Measurements from ENCODE around the gene PAFAH1B1. TPM values are rescaled to one million over a fixed set of nuclear protein-coding genes. Genes with fewer than 3 reads are reported as not detected.

PAFAH1B1 gene
- total RNA-seq, 2 experiments from 2014 or later: 159 to 168 TPM

GRCh38 chr17:2551493-2551892 lies 42.0 kb upstream of the PAFAH1B1 start:
- Mint-ChIP-seq H3K36me3 (ENCODE audit: low read depth) (no peaks in the 10 kb centered on the region), H3K27ac (no peak overlapping the region), H3K27me3 (peaks cover 1% of the 10 kb centered on the region), H3K4me1 (ENCODE audit: low read depth) (peaks cover 3% of the 10 kb centered on the region), H3K4me3 (no peak overlapping the region), H3K9me3 (no peaks in the 10 kb centered on the region)
- no peak for ATAC-seq
- no peak for TF ChIP-seq CTCF (IDR thresholded peaks at IDR 0.05)
- ChIA-PET CTCF (interaction anchor here (1.1 kb wide), 1 partner anchor 11 kb away, joined by 3 read pairs; no protein-coding TSS in a partner anchor), POLR2A (interaction anchor here (0.6 kb wide), 1 partner anchor 39 kb away, joined by 3 read pairs; no protein-coding TSS in a partner anchor)
- intact Hi-C loops (cut with micrococcal nuclease): no loop called here
- no peak for DNase-seq

GRCh38 chr17:2551928-2552327 lies 41.5 kb upstream of the PAFAH1B1 start:
- Mint-ChIP-seq H3K27me3 (peaks cover 1% of the 10 kb centered on the region), H3K4me1 (ENCODE audit: low read depth) (peaks cover 3% of the 10 kb centered on the region), H3K27ac (no peak overlapping the region), H3K4me3 (no peak overlapping the region), H3K36me3 (ENCODE audit: low read depth) (no peaks in the 10 kb centered on the region), H3K9me3 (no peaks in the 10 kb centered on the region)
- no peak for TF ChIP-seq CTCF (IDR thresholded peaks at IDR 0.05)
- ChIA-PET CTCF (interaction anchor here (1.1 kb wide), 1 partner anchor 11 kb away, joined by 3 read pairs; no protein-coding TSS in a partner anchor), POLR2A (interaction anchor here (1.1 kb wide), 1 partner anchor 119 kb away, joined by 4 read pairs; no protein-coding TSS in a partner anchor)
- intact Hi-C loops (cut with micrococcal nuclease): no loop called here
- no peak for DNase-seq
- no peak for ATAC-seq

- TF ChIP-seq CTCF (IDR thresholded peaks at IDR 0.05): no peak
- CTCF ChIA-PET: no interaction called here
- ATAC-seq: no peak
- H3K27ac Mint-ChIP-seq: no peak overlapping the region
- peaks cover 2% of the 10 kb centered on the region for H3K9me3 Mint-ChIP-seq
- no peaks in the 10 kb centered on the region for H3K27me3 Mint-ChIP-seq
- DNase-seq: no peak
- H3K4me1 Mint-ChIP-seq (ENCODE audit: low read depth): peaks cover 10% of the 10 kb centered on the region
- POLR2A ChIA-PET: interaction anchor here (0.8 kb wide), 1 partner anchor 37 kb away, joined by 3 read pairs; no protein-coding TSS in a partner anchor
- H3K4me3 Mint-ChIP-seq: no peak overlapping the region
- intact Hi-C loops (cut with micrococcal nuclease): no loop called here
- H3K36me3 Mint-ChIP-seq (ENCODE audit: low read depth): no peaks in the 10 kb centered on the region
These were observed 32.8 kb upstream of the PAFAH1B1 start for GRCh38 chr17:2560658-2561057.

GRCh38 chr17:2562162-2562858 lies 31.1 kb upstream of the PAFAH1B1 start:
- CTCF ChIA-PET: interaction anchor here (1.0 kb wide), 1 partner anchor 10 kb away, joined by 3 read pairs; no protein-coding TSS in a partner anchor
- Mint-ChIP-seq H3K4me1 (ENCODE audit: low read depth) (peaks cover 10% of the 10 kb centered on the region), H3K9me3 (peaks cover 2% of the 10 kb centered on the region), H3K27ac (peak overlapping the region; percentile 9), H3K36me3 (ENCODE audit: low read depth) (no peaks in the 10 kb centered on the region), H3K4me3 (no peak overlapping the region), H3K27me3 (no peaks in the 10 kb centered on the region)
- peak; percentile 18 for DNase-seq
- no peak for TF ChIP-seq CTCF (IDR thresholded peaks at IDR 0.05)
- intact Hi-C loops (cut with micrococcal nuclease): no loop called here
- peak; percentile 65 for ATAC-seq
- POLR2A ChIA-PET: interaction anchor here (1.2 kb wide), 1 partner anchor 8 kb away, joined by 3 read pairs; no protein-coding TSS in a partner anchor

- Mint-ChIP-seq H3K4me3 (no peak overlapping the region), H3K36me3 (ENCODE audit: low read depth) (no peaks in the 10 kb centered on the region), H3K9me3 (peaks cover 2% of the 10 kb centered on the region), H3K4me1 (ENCODE audit: low read depth) (peaks cover 10% of the 10 kb centered on the region), H3K27me3 (no peaks in the 10 kb centered on the region), H3K27ac (no peak overlapping the region)
- ATAC-seq (no peak), DNase-seq (no peak)
- intact Hi-C loops (cut with micrococcal nuclease): no loop called here
- ChIA-PET CTCF (interaction anchor here (1.0 kb wide), 1 partner anchor 11 kb away, joined by 3 read pairs; no protein-coding TSS in a partner anchor), POLR2A (interaction anchor here (0.6 to 1.2 kb wide), 2 partner anchors 8 to 432 kb away, joined by 3 read pairs; no protein-coding TSS in a partner anchor)
- TF ChIP-seq CTCF (IDR thresholded peaks at IDR 0.05): no peak
These were observed 30.4 kb upstream of the PAFAH1B1 start for GRCh38 chr17:2563061-2563460.
